ENCODE measurements around the gene HDDC2.

The HDDC2 gene

GRCh38 chr6:125245109-125245508 is 56.7 kb downstream of the HDDC2 start:
- DNase-seq (ENCODE audit: extremely low read depth in 1 of 2, low read depth in 1 of 2) = no peak

- no peak for DNase-seq (ENCODE audit: extremely low read depth in 1 of 2, low read depth in 1 of 2)
Measured at GRCh38 chr6:125237764-125238163, 64.0 kb downstream of the HDDC2 start.

- no peak for DNase-seq (ENCODE audit: extremely low read depth in 1 of 2, low read depth in 1 of 2)
Measured at GRCh38 chr6:125236536-125237327, 65.0 kb downstream of the HDDC2 start.

- no peak for DNase-seq (ENCODE audit: extremely low read depth in 1 of 2, low read depth in 1 of 2)
Measured at GRCh38 chr6:125233202-125233601, 68.6 kb downstream of the HDDC2 start.

- no peak for DNase-seq (ENCODE audit: extremely low read depth in 1 of 2, low read depth in 1 of 2)
Measured at GRCh38 chr6:125232466-125232865, 69.3 kb downstream of the HDDC2 start.

- DNase-seq (ENCODE audit: extremely low read depth in 1 of 2, low read depth in 1 of 2) = no peak
Measured at GRCh38 chr6:125231574-125232343, 70.0 kb downstream of the HDDC2 start.

- no peak for DNase-seq (ENCODE audit: extremely low read depth in 1 of 2, low read depth in 1 of 2)
Measured at GRCh38 chr6:125231133-125231532, 70.6 kb downstream of the HDDC2 start.

GRCh38 chr6:125230674-125231073 is 71.1 kb downstream of the HDDC2 start:
- DNase-seq (ENCODE audit: extremely low read depth in 1 of 2, low read depth in 1 of 2) = no peak

GRCh38 chr6:125228981-125229479 is 72.7 kb downstream of the HDDC2 start:
- no peak for DNase-seq (ENCODE audit: extremely low read depth in 1 of 2, low read depth in 1 of 2)

GRCh38 chr6:125227244-125227643 is 74.5 kb downstream of the HDDC2 start:
- DNase-seq (ENCODE audit: extremely low read depth in 1 of 2, low read depth in 1 of 2) = no peak
